Measurements from ENCODE around the gene ADAMTSL1.

ADAMTSL1 gene

GRCh38 chr9:18473652-18474279 lies at the start of gene ADAMTSL1:
ADAMTSL1 (plus strand) TSS chr9:18474153; CDS start chr9:18474233, 80 bp downstream.
- DNase-seq: no peak

- DNase-seq: no peak
Measured at GRCh38 chr9:18427691-18428090, 46.3 kb upstream of the ADAMTSL1 start.

- DNase-seq: no peak
Measured at GRCh38 chr9:18428661-18429060, 45.3 kb upstream of the ADAMTSL1 start.

- no peak for DNase-seq
Measured at GRCh38 chr9:18429070-18429469, 44.9 kb upstream of the ADAMTSL1 start.

- DNase-seq: no peak
Measured at GRCh38 chr9:18433620-18434019, 40.3 kb upstream of the ADAMTSL1 start.

- DNase-seq: no peak
Measured at GRCh38 chr9:18437315-18438201, 36.4 kb upstream of the ADAMTSL1 start.

- DNase-seq: no peak
Measured at GRCh38 chr9:18438300-18438925, 35.5 kb upstream of the ADAMTSL1 start.

- DNase-seq: no peak
Measured at GRCh38 chr9:18438951-18439350, 35.0 kb upstream of the ADAMTSL1 start.

- no peak for DNase-seq
Measured at GRCh38 chr9:18441261-18441660, 32.7 kb upstream of the ADAMTSL1 start.

- no peak for DNase-seq
Measured at GRCh38 chr9:18442629-18443491, 31.1 kb upstream of the ADAMTSL1 start.

- DNase-seq: no peak
Measured at GRCh38 chr9:18447131-18447530, 26.8 kb upstream of the ADAMTSL1 start.

- no peak for DNase-seq
Measured at GRCh38 chr9:18447541-18447940, 26.4 kb upstream of the ADAMTSL1 start.

- DNase-seq: no peak
Measured at GRCh38 chr9:18448101-18448500, 25.9 kb upstream of the ADAMTSL1 start.

- DNase-seq: no peak
Measured at GRCh38 chr9:18451406-18451805, 22.5 kb upstream of the ADAMTSL1 start.

GRCh38 chr9:18452276-18452675 lies 21.7 kb upstream of the ADAMTSL1 start:
- DNase-seq: no peak

- no peak for DNase-seq
Measured at GRCh38 chr9:18456624-18457237, 17.2 kb upstream of the ADAMTSL1 start.

GRCh38 chr9:18457510-18457909 lies 16.4 kb upstream of the ADAMTSL1 start:
- DNase-seq: no peak

GRCh38 chr9:18459962-18460584 lies 13.9 kb upstream of the ADAMTSL1 start:
- no peak for DNase-seq

- no peak for DNase-seq
Measured at GRCh38 chr9:18461496-18461895, 12.5 kb upstream of the ADAMTSL1 start.

- DNase-seq: no peak
Measured at GRCh38 chr9:18463991-18464390, 10.0 kb upstream of the ADAMTSL1 start.

GRCh38 chr9:18466101-18466500 lies 7.9 kb upstream of the ADAMTSL1 start:
- no peak for DNase-seq

GRCh38 chr9:18467696-18468095 lies 6.3 kb upstream of the ADAMTSL1 start:
- DNase-seq: no peak

Measured in activated gamma-delta T cell treated with Interleukin-2 at 50 U/mL for 16 hours (primary cell).